Ectodermal cell (in vitro differentiated cells): ENCODE data around the gene PCNX2.

ENCODE experiments used
- H3K27ac ChIP-seq: 2 replicates; pipeline ENCODE4 v1.7.0; 2013; ENCODE audit warnings: mild to moderate bottlenecking, low read depth, low read length; ENCODE audit not compliant: insufficient read depth, poor library complexity, severe bottlenecking
- H3K27me3 ChIP-seq: 2 replicates; pipeline ENCODE4 v1.7.0; 2013; ENCODE audit warnings: mild to moderate bottlenecking, low read length; ENCODE audit not compliant: insufficient read depth, control insufficient read depth, poor library complexity, severe bottlenecking
- H3K36me3 ChIP-seq: one replicate; pipeline ENCODE4 v1.7.0; 2013; ENCODE audit warnings: low read length; ENCODE audit not compliant: control insufficient read depth, insufficient read depth
- H3K4me1 ChIP-seq: one replicate; pipeline ENCODE4 v1.7.0; 2013; ENCODE audit warnings: low read length; ENCODE audit not compliant: control insufficient read depth, insufficient read depth
- H3K4me3 ChIP-seq: 2 replicates; pipeline ENCODE4 v1.7.0; 2013; ENCODE audit warnings: low read depth, low read length, control low read depth; ENCODE audit not compliant: insufficient read depth
- H3K9me3 ChIP-seq: 2 replicates; pipeline ENCODE4 v1.7.0; 2013; ENCODE audit warnings: mild to moderate bottlenecking, low read length, moderate library complexity; ENCODE audit not compliant: control insufficient read depth
- WGBS, 2 experiments: methylation state at CpG; one replicate each; pipeline ENCODE4 v1.1.7; 2013; ENCODE audit warnings: missing lambda C conversion rate in 2 of 2; 5-methylcytosine and 5-hydroxymethylcytosine counted together

PCNX2 gene

GRCh38 chr1:232962761-232963745, 332.5 kb downstream of the PCNX2 start:
- 91 to 93% methylated on average over 5 to 6 of the region's 10 CpGs for WGBS, 2 experiments
- Histone ChIP-seq H3K4me1 (no peaks in the 10 kb centered on the region), H3K9me3 (no peaks in the 10 kb centered on the region), H3K27ac (no peak overlapping the region), H3K4me3 (no peak overlapping the region), H3K36me3 (peaks cover 11% of the 10 kb centered on the region), H3K27me3 (no peaks in the 10 kb centered on the region)

GRCh38 chr1:232958067-232958466, 337.5 kb downstream of the PCNX2 start:
- WGBS, 2 experiments, result 86 to 96% methylated on average over 1 of the region's 1 CpG
- no peaks in the 10 kb centered on the region for H3K27me3 ChIP-seq
- no peak overlapping the region for H3K4me3 ChIP-seq
- H3K27ac ChIP-seq, result no peak overlapping the region
- H3K36me3 ChIP-seq, result peaks cover 19% of the 10 kb centered on the region
- no peaks in the 10 kb centered on the region for H3K4me1 ChIP-seq
- H3K9me3 ChIP-seq, result no peaks in the 10 kb centered on the region

GRCh38 chr1:232956081-232956480, 339.4 kb downstream of the PCNX2 start:
- Histone ChIP-seq H3K27ac (no peak overlapping the region), H3K4me1 (peaks cover 12% of the 10 kb centered on the region), H3K9me3 (no peaks in the 10 kb centered on the region), H3K4me3 (no peak overlapping the region), H3K36me3 (peaks cover 19% of the 10 kb centered on the region), H3K27me3 (no peaks in the 10 kb centered on the region)
- 95 to 96% methylated on average over 6 of the region's 6 CpGs for WGBS, 2 experiments

GRCh38 chr1:232954594-232955365, 340.7 kb downstream of the PCNX2 start:
- Histone ChIP-seq H3K9me3 (no peaks in the 10 kb centered on the region), H3K4me1 (peaks cover 12% of the 10 kb centered on the region), H3K27ac (no peak overlapping the region), H3K4me3 (no peak overlapping the region), H3K27me3 (no peaks in the 10 kb centered on the region), H3K36me3 (peaks cover 19% of the 10 kb centered on the region)
- WGBS, 2 experiments, result 92 to 94% methylated on average over 2 to 4 of the region's 4 CpGs

- no peak overlapping the region for H3K4me3 ChIP-seq
- H3K4me1 ChIP-seq, result peaks cover 12% of the 10 kb centered on the region
- H3K9me3 ChIP-seq, result no peaks in the 10 kb centered on the region
- no peak overlapping the region for H3K27ac ChIP-seq
- H3K27me3 ChIP-seq, result no peaks in the 10 kb centered on the region
- H3K36me3 ChIP-seq, result peaks cover 6% of the 10 kb centered on the region
- 91 to 95% methylated on average over 2 of the region's 2 CpGs for WGBS, 2 experiments
These were observed 342.7 kb downstream of the PCNX2 start for GRCh38 chr1:232952514-232953499.

GRCh38 chr1:232951605-232952004, 343.9 kb downstream of the PCNX2 start:
- Histone ChIP-seq H3K9me3 (no peaks in the 10 kb centered on the region), H3K27me3 (no peaks in the 10 kb centered on the region), H3K27ac (no peak overlapping the region), H3K4me1 (peaks cover 12% of the 10 kb centered on the region), H3K4me3 (peak overlapping the region; percentile 77), H3K36me3 (peaks cover 5% of the 10 kb centered on the region)
- 64% methylated on average over 1 of the region's 1 CpG; no CpG with 5 or more reads in 1 of the 2 experiments for whole genome bisulfite sequencing, 2 experiments

GRCh38 chr1:232951180-232951579, 344.3 kb downstream of the PCNX2 start:
- Histone ChIP-seq H3K27ac (no peak overlapping the region), H3K4me1 (peaks cover 12% of the 10 kb centered on the region), H3K36me3 (peaks cover 3% of the 10 kb centered on the region), H3K27me3 (no peaks in the 10 kb centered on the region), H3K9me3 (no peaks in the 10 kb centered on the region), H3K4me3 (peak overlapping the region; percentile 77)
- WGBS, 2 experiments, result 5 to 15% methylated on average over 5 of the region's 5 CpGs

GRCh38 chr1:232950197-232951176, 345.0 kb downstream of the PCNX2 start, which contains the start of gene NTPCR:
Gene NTPCR (plus strand): TSS chr1:232950611. CDS start chr1:232950711, 100 bp downstream.
- H3K36me3 ChIP-seq, result no peaks in the 10 kb centered on the region
- H3K4me3 ChIP-seq, result peak within 1 kb of the TSS; percentile 77
- H3K27ac ChIP-seq, result peak within 1 kb of the TSS; percentile 47
- 0 to 1% methylated on average over 56 of the region's 56 CpGs for WGBS, 2 experiments
- H3K27me3 ChIP-seq, result no peaks in the 10 kb centered on the region
- H3K4me1 ChIP-seq, result peaks cover 12% of the 10 kb centered on the region
- H3K9me3 ChIP-seq, result no peaks in the 10 kb centered on the region
